ENCODE data around the gene GABBR2. TPM values are rescaled to one million over a fixed set of nuclear protein-coding genes. Genes with fewer than 3 reads are reported as not detected.

The GABBR2 gene
- total and polyA plus RNA-seq, 9 of the 15 experiments (the other 6 are each of a cell fraction or from before 2014, with no cell fraction given) = 0.15 to 1.9 (median 0.32) TPM

DNA sequence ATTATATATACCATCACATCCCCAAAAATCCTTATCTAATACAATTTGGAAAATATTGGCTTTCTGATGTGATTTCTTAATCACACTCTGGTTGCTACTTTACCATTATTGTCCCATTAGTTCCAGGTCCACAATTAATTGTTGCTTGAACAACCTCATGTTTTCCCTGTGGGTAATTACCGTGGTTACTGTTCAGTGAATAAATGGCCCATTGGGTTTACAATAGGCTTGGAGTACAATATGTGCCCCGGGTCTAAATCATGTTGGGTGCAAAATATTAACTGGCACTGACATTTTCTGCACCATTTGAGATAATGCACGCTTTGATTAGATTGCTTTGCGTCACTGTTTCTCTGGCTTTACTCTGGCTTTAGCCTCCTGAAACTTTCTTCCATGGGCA, 163.7 kb downstream of the GABBR2 start:
- Histone ChIP-seq H3K36me3 (ENCODE audit: control insufficient read depth, insufficient read depth, low read length) (no peaks in the 10 kb centered on the region), H3K27me3 (ENCODE audit: control insufficient read depth in 2 of 2, insufficient read depth in 2 of 2, low read length in 2 of 2) (no peaks in the 10 kb centered on the region; a peak in 1 of 5 replicates), H3K27ac (ENCODE audit: extremely low read depth, low read depth, low read length) (no peak overlapping the region), H2AFZ (ENCODE audit: low read depth, low read length) (no peak overlapping the region), H3K9me1 (ENCODE audit: control insufficient read depth, insufficient read depth, low read length) (no peaks in the 10 kb centered on the region), H3K9me3 (replicated peaks; ENCODE audit: control insufficient read depth, insufficient read depth, low read depth, low read length) (no peaks in the 10 kb centered on the region), H3K4me1 (replicated peaks in 1 of 2; ENCODE audit: control insufficient read depth in 2 of 2, insufficient read depth in 2 of 2, low read length in 2 of 2) (no peaks in the 10 kb centered on the region; a peak in 2 of 5 replicates), H3K4me2 (ENCODE audit: insufficient read depth, low read length) (no peak overlapping the region), H3K4me3 (no peak overlapping the region), H3K79me2 (ENCODE audit: control insufficient read depth, insufficient read depth, low read length) (no peaks in the 10 kb centered on the region), H4K20me1 (replicated peaks; ENCODE audit: control insufficient read depth, insufficient read depth, low read length) (no peaks in the 10 kb centered on the region), H3K9ac (ENCODE audit: insufficient read depth in 1 of 2, low read depth in 2 of 2, low read length in 2 of 2) (no peak overlapping the region)
- intact Hi-C loops (cut with micrococcal nuclease) (no loop called here), in situ Hi-C loops (cut with MboI) (loop anchor here (25.0 kb wide), 1 partner anchor 233 kb away; no protein-coding TSS in a partner anchor)
- CTCF ChIA-PET (ENCODE audit: low intra/inter-chr PET ratio) = no interaction called here
- 20% methylated on average over 4 of the region's 4 CpGs for WGBS (ENCODE audit: insufficient coverage, low coverage, missing lambda C conversion rate)
- TF ChIP-seq POLR3G (IDR thresholded peaks at IDR 0.05; ENCODE audit: extremely low read depth, insufficient read length, insufficient replicate concordance) (no peak), ZNF124 (CRISPR knock-in tag; IDR thresholded peaks at IDR 0.05) (no peak), GTF2A2 (tag; IDR thresholded peaks at IDR 0.05) (no peak), PHTF2 (CRISPR knock-in tag; IDR thresholded peaks at IDR 0.05) (no peak), FOXK2 (conservative IDR thresholded peaks at IDR 0.05 in 1 of 2, IDR thresholded peaks at IDR 0.05 in 1 of 2; ENCODE audit: low read depth in 2 of 2) (no peak), ZNF354B (CRISPR knock-in tag; IDR thresholded peaks at IDR 0.05) (no peak)
- TF ChIP-seq, protein P1, sequence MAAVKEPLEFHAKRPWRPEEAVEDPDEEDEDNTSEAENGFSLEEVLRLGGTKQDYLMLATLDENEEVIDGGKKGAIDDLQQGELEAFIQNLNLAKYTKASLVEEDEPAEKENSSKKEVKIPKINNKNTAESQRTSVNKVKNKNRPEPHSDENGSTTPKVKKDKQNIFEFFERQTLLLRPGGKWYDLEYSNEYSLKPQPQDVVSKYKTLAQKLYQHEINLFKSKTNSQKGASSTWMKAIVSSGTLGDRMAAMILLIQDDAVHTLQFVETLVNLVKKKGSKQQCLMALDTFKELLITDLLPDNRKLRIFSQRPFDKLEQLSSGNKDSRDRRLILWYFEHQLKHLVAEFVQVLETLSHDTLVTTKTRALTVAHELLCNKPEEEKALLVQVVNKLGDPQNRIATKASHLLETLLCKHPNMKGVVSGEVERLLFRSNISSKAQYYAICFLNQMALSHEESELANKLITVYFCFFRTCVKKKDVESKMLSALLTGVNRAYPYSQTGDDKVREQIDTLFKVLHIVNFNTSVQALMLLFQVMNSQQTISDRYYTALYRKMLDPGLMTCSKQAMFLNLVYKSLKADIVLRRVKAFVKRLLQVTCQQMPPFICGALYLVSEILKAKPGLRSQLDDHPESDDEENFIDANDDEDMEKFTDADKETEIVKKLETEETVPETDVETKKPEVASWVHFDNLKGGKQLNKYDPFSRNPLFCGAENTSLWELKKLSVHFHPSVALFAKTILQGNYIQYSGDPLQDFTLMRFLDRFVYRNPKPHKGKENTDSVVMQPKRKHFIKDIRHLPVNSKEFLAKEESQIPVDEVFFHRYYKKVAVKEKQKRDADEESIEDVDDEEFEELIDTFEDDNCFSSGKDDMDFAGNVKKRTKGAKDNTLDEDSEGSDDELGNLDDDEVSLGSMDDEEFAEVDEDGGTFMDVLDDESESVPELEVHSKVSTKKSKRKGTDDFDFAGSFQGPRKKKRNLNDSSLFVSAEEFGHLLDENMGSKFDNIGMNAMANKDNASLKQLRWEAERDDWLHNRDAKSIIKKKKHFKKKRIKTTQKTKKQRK (IDR thresholded peaks at IDR 0.05; ENCODE audit: borderline replicate concordance, low read depth, low read length) = no peak
- DNase-seq (ENCODE audit: extremely low read depth in 1 of 4, low spot score in 3 of 4) (no peak), ATAC-seq (no peak), FAIRE-seq (no peak)
- POLR2A ChIA-PET = interaction anchor here (1.0 to 1.5 kb wide), 3 partner anchors 12 to 232 kb away, joined by 3 to 4 read pairs (median 3); no protein-coding TSS in a partner anchor
- BruUV-seq (replicated peaks) = no TSS peak

All from K562 (cell line).